ENCODE measurements around the gene UGT1A9. TPM values are rescaled to one million over a fixed set of nuclear protein-coding genes. Genes with fewer than 3 reads are reported as not detected.

The UGT1A9 gene
- total and polyA plus RNA-seq, 2 of the 4 experiments (the other 2 are of a cell fraction): not detected

DNA sequence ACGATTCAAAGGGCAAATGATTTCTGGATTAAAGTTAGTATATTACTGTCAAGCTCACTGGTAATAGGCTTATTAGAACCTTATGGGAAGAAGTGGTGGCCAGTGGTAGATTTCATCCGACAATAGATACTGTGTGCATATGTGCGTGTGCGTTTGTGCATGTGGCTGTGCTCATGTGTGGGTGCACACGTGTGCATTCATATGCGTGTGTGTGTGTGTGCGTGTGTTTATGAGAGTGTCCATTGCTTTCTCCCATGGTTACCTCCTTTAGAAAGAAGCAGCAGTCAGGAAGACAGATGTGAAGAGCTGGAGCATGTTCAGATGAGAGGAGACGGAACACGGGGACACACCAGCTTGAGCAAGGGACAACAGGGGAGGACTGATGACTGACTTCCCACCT is 97.6 kb downstream of the UGT1A9 start:
- 0 out of 2 replicates have a peak, but pooled peaks cover 5% of the 10 kb centered on the region for H3K9me1 ChIP-seq (ENCODE audit: insufficient read depth, low read length)
- H2AFZ ChIP-seq (replicated peaks; ENCODE audit: low read length, poor library complexity): no peak overlapping the region
- intact Hi-C loops (cut with micrococcal nuclease) (no loop called here), dilution Hi-C loops (cut with HindIII; ENCODE audit: low sequenced_read_pairs, unreplicated experiment) (no loop called here), in situ Hi-C loops (cut with MboI; ENCODE audit: low sequenced_read_pairs) (no loop called here)
- no peak overlapping the region for H3K23ac ChIP-seq (ENCODE audit: low read depth, low read length)
- no peaks in the 10 kb centered on the region for H3K9me3 ChIP-seq (ENCODE audit: control insufficient read depth, insufficient read depth, low read length)
- no peak overlapping the region for H3K9ac ChIP-seq (ENCODE audit: low read depth, low read length)
- no TSS peak for BruUV-seq (replicated peaks)
- 76% methylated on average over 6 of the region's 9 CpGs; no CpG with 5 or more reads in 1 of the 2 experiments for WGBS, 2 experiments (ENCODE audit: extremely low coverage in 2 of 2, insufficient read length in 1 of 2)
- CTCF ChIA-PET: no interaction called here
- no peaks in the 10 kb centered on the region for H3K27me3 ChIP-seq (ENCODE audit: control insufficient read depth, insufficient read depth, low read length)
- H4K5ac ChIP-seq (ENCODE audit: low read depth, low read length): no peak overlapping the region
- no peak for DNase-seq
- peak overlapping the region; percentile 66 for H2AK9ac ChIP-seq (replicated peaks; ENCODE audit: low read depth, low read length, poor library complexity)
- no peak for ATAC-seq (ENCODE audit: low read depth)
- no peak overlapping the region for H3K14ac ChIP-seq (replicated peaks; ENCODE audit: low read depth, low read length)
- no peak overlapping the region for H2BK15ac ChIP-seq (ENCODE audit: low read depth, low read length)
- no peak overlapping the region for H4K8ac ChIP-seq (ENCODE audit: low read depth in 2 of 2, low read length in 2 of 2)
- no peaks in the 10 kb centered on the region for H4K20me1 ChIP-seq (ENCODE audit: insufficient read depth, low read length)
- H2BK20ac ChIP-seq (ENCODE audit: low read depth, low read length): no peak overlapping the region
- no peak overlapping the region for H3K4me3 ChIP-seq (ENCODE audit: insufficient read depth, low read depth, low read length)
- H3K27ac ChIP-seq (ENCODE audit: insufficient read depth, low read length): no peak overlapping the region
- no peak overlapping the region for H2AK5ac ChIP-seq (ENCODE audit: low read depth, low read length)
- H3K56ac ChIP-seq (ENCODE audit: extremely low read depth, insufficient read depth, low read length): no peak overlapping the region
- H3K4ac ChIP-seq (ENCODE audit: low read depth, low read length): no peak overlapping the region
- no peaks in the 10 kb centered on the region for H3K36me3 ChIP-seq (ENCODE audit: control insufficient read depth, insufficient read depth, low read length)
- no peak overlapping the region for H3K4me2 ChIP-seq (ENCODE audit: low read depth, low read length)
- H3K79me1 ChIP-seq (ENCODE audit: low read depth in 1 of 2, low read length in 2 of 2): no peaks in the 10 kb centered on the region
- H3K4me1 ChIP-seq (ENCODE audit: control insufficient read depth, insufficient read depth, low read length): peaks cover 6% of the 10 kb centered on the region
- no peak overlapping the region for H2BK120ac ChIP-seq (ENCODE audit: low read depth, low read length)
- TF ChIP-seq SMC3 (IDR thresholded peaks at IDR 0.05; ENCODE audit: low read depth, low read length) (no peak), FOS (IDR thresholded peaks at IDR 0.05; ENCODE audit: low read depth, low read length) (no peak), RAD21 (IDR thresholded peaks at IDR 0.05; ENCODE audit: low read length) (no peak), BHLHE40 (IDR thresholded peaks at IDR 0.05; ENCODE audit: low read depth, low read length) (no peak), NFE2L2 (IDR thresholded peaks at IDR 0.05; ENCODE audit: low read depth, low read length) (no peak), MAFK (IDR thresholded peaks at IDR 0.05; ENCODE audit: low read depth, low read length) (no peak), MXI1 (IDR thresholded peaks at IDR 0.05; ENCODE audit: borderline replicate concordance, low read depth, low read length) (no peak), CEBPB (IDR thresholded peaks at IDR 0.05; ENCODE audit: low read depth, low read length) (no peak), RFX5 (IDR thresholded peaks at IDR 0.05; ENCODE audit: low read depth, low read length) (no peak), CHD1 (IDR thresholded peaks at IDR 0.05; ENCODE audit: low read depth, low read length) (no peak), RCOR1 (IDR thresholded peaks at IDR 0.05; ENCODE audit: insufficient replicate concordance, low read length) (no peak), MAZ (IDR thresholded peaks at IDR 0.05; ENCODE audit: borderline replicate concordance, low read depth, low read length) (no peak)
- TF ChIP-seq, protein P1, sequence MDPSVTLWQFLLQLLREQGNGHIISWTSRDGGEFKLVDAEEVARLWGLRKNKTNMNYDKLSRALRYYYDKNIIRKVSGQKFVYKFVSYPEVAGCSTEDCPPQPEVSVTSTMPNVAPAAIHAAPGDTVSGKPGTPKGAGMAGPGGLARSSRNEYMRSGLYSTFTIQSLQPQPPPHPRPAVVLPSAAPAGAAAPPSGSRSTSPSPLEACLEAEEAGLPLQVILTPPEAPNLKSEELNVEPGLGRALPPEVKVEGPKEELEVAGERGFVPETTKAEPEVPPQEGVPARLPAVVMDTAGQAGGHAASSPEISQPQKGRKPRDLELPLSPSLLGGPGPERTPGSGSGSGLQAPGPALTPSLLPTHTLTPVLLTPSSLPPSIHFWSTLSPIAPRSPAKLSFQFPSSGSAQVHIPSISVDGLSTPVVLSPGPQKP (IDR thresholded peaks at IDR 0.05; ENCODE audit: borderline replicate concordance, low read depth, low read length): no peak
- TF ChIP-seq, protein P2, sequence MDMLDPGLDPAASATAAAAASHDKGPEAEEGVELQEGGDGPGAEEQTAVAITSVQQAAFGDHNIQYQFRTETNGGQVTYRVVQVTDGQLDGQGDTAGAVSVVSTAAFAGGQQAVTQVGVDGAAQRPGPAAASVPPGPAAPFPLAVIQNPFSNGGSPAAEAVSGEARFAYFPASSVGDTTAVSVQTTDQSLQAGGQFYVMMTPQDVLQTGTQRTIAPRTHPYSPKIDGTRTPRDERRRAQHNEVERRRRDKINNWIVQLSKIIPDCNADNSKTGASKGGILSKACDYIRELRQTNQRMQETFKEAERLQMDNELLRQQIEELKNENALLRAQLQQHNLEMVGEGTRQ (IDR thresholded peaks at IDR 0.05; ENCODE audit: low read depth, low read length): no peak
- TF ChIP-seq, protein P3, sequence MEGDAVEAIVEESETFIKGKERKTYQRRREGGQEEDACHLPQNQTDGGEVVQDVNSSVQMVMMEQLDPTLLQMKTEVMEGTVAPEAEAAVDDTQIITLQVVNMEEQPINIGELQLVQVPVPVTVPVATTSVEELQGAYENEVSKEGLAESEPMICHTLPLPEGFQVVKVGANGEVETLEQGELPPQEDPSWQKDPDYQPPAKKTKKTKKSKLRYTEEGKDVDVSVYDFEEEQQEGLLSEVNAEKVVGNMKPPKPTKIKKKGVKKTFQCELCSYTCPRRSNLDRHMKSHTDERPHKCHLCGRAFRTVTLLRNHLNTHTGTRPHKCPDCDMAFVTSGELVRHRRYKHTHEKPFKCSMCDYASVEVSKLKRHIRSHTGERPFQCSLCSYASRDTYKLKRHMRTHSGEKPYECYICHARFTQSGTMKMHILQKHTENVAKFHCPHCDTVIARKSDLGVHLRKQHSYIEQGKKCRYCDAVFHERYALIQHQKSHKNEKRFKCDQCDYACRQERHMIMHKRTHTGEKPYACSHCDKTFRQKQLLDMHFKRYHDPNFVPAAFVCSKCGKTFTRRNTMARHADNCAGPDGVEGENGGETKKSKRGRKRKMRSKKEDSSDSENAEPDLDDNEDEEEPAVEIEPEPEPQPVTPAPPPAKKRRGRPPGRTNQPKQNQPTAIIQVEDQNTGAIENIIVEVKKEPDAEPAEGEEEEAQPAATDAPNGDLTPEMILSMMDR (conservative IDR thresholded peaks at IDR 0.05; ENCODE audit: low read depth, low read length): no peak
- POLR2A ChIA-PET (ENCODE audit: unreplicated experiment): no interaction called here
- H3K18ac ChIP-seq (ENCODE audit: low read depth, low read length): no peak overlapping the region
- no peak overlapping the region for H2BK5ac ChIP-seq (ENCODE audit: low read depth, low read length, poor library complexity, severe bottlenecking)
- no peak overlapping the region for H4K91ac ChIP-seq (ENCODE audit: insufficient read depth, low read depth, low read length)
